Caco-2 (cell line): ENCODE data around the gene LRRN3. TPM values are rescaled to one million over a fixed set of nuclear protein-coding genes. Genes with fewer than 3 reads are reported as not detected.

Experiments
- BruUV-seq: library from RNA; stranded (reverse); fragments of 400-500 nt; replicated peaks from 2 replicates; lab custom pipeline; 2021; lab: Mats Ljungman, UMichigan
- CTCF ChIA-PET: fragments of 300-600 bp; sonication (Branson Sonifier 250); formaldehyde crosslinking; loops from one replicate; lab custom pipeline; 2022; ENCODE audit warnings: antibody characterized with exemption; lab: Charles Lee
- POLR2A ChIA-PET: fragments of 300-600 bp; sonication (Branson Sonifier 250); formaldehyde crosslinking; loops from one replicate; lab custom pipeline; 2022; ENCODE audit warnings: antibody characterized with exemption; lab: Charles Lee
- DNase-seq, 2 experiments: peaks; one replicate each; pipeline versions ENCODE4 v3.0.0 to v3.0.0-alpha.2; 2020 to 2022
- H3K27me3 ChIP-seq: replicated peaks from 2 replicates; pipeline ENCODE4 v1.6.0; 2011; ENCODE audit warnings: low read length; ENCODE audit not compliant: control insufficient read depth, insufficient read depth
- H3K36me3 ChIP-seq: 2 replicates; pipeline ENCODE4 v1.5.1; 2011; ENCODE audit warnings: low read length; ENCODE audit not compliant: control insufficient read depth, insufficient read depth
- H3K4me1 ChIP-seq: fragments of 250-450 bp; sonication (Bioruptor Pico); 2 replicates; pipeline ENCODE4 v1.5.1; 2020; ENCODE audit warnings: mild to moderate bottlenecking
- H3K4me3 ChIP-seq: 2 replicates; pipeline ENCODE4 v1.5.1; 2011; ENCODE audit warnings: low read depth, mild to moderate bottlenecking, control low read depth, low read length
- H3K9me3 ChIP-seq: fragments of 250-450 bp; sonication (Bioruptor Pico); 2 replicates; pipeline ENCODE4 v1.5.1; 2020; ENCODE audit warnings: mild to moderate bottlenecking, moderate library complexity
- H3K27ac Mint-ChIP-seq: one replicate; pipeline ENCODE4 v1.8.0; 2022; ENCODE audit warnings: mixed read lengths; ENCODE audit not compliant: unreplicated experiment
- H3K27me3 Mint-ChIP-seq: one replicate; pipeline ENCODE4 v1.8.0; 2022; ENCODE audit warnings: mixed read lengths; ENCODE audit not compliant: insufficient read depth, unreplicated experiment
- H3K36me3 Mint-ChIP-seq: one replicate; pipeline ENCODE4 v1.8.0; 2022; ENCODE audit warnings: mild to moderate bottlenecking, mixed read lengths; ENCODE audit not compliant: insufficient read depth, unreplicated experiment
- H3K4me1 Mint-ChIP-seq: one replicate; pipeline ENCODE4 v1.8.0; 2022; ENCODE audit warnings: low read depth, mixed read lengths; ENCODE audit not compliant: unreplicated experiment
- H3K4me3 Mint-ChIP-seq: one replicate; pipeline ENCODE4 v1.8.0; 2022; ENCODE audit warnings: mild to moderate bottlenecking, moderate library complexity, mixed read lengths; ENCODE audit not compliant: unreplicated experiment
- H3K9me3 Mint-ChIP-seq: one replicate; pipeline ENCODE4 v1.8.0; 2022; ENCODE audit warnings: mixed read lengths; ENCODE audit not compliant: unreplicated experiment
- intact Hi-C: fragments of 100-400 bp; cut with micrococcal nuclease; formaldehyde crosslinking; loops from one replicate; pipeline ENCODE4 v1.10.0; 2022; ENCODE audit not compliant: unreplicated experiment
- total RNA-seq: library from RNA; stranded (reverse); gene quantifications from 2 replicates; pipeline ENCODE4 v1.2.3, GENCODE V29; 2022
- TF ChIP-seq, protein P1 (sequence below), 2 experiments: fragments of 200-600 bp in 1 of 2; IDR thresholded peaks; 1 replicate in 1 of 2; 2 replicates in 1 of 2; pipeline versions ENCODE4 v1.5.1 to v1.8.0; 2011 to 2022; ENCODE audit warnings: antibody characterized with exemption in 1 of 2, control low read depth in 1 of 2, inconsistent platforms in 1 of 2, low read depth in 1 of 2, low read length in 1 of 2, mild to moderate bottlenecking in 1 of 2, moderate library complexity in 1 of 2; ENCODE audit not compliant: insufficient read depth in 1 of 2, severe bottlenecking in 1 of 2, unreplicated experiment in 1 of 2

LRRN3 gene
- total RNA-seq, 1 experiment from 2014 or later, result 0.68 TPM

DNA sequence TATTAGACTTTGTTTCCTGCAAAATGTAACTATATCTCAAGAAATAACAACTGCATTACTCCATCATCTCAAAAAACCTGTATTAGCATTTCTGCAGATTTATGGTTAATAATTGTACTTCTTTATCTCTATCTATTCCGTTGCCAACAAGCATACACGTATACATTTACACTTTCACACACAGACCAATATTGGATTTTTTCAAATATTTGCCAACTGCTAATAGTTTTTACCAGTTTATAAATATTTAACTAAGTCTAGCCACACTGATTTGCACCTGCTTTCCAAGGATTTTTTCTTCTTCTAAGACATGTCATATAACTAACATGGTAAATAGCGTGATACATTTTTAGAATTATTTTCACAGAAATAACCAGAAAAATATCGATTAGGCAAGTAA, 12.2 kb downstream of the LRRN3 start:
- no peak overlapping the region for H3K4me3 Mint-ChIP-seq
- no peaks in the 10 kb centered on the region for H3K27me3 ChIP-seq
- TF ChIP-seq, protein P1, sequence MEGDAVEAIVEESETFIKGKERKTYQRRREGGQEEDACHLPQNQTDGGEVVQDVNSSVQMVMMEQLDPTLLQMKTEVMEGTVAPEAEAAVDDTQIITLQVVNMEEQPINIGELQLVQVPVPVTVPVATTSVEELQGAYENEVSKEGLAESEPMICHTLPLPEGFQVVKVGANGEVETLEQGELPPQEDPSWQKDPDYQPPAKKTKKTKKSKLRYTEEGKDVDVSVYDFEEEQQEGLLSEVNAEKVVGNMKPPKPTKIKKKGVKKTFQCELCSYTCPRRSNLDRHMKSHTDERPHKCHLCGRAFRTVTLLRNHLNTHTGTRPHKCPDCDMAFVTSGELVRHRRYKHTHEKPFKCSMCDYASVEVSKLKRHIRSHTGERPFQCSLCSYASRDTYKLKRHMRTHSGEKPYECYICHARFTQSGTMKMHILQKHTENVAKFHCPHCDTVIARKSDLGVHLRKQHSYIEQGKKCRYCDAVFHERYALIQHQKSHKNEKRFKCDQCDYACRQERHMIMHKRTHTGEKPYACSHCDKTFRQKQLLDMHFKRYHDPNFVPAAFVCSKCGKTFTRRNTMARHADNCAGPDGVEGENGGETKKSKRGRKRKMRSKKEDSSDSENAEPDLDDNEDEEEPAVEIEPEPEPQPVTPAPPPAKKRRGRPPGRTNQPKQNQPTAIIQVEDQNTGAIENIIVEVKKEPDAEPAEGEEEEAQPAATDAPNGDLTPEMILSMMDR (IDR thresholded peaks at IDR 0.05; ENCODE audit: insufficient read depth in 1 of 2, low read depth in 1 of 2, low read length in 1 of 2, severe bottlenecking in 1 of 2, unreplicated experiment in 1 of 2), result no peak
- H3K4me1 Mint-ChIP-seq, result no peaks in the 10 kb centered on the region
- no peaks in the 10 kb centered on the region for H3K9me3 Mint-ChIP-seq
- H3K4me3 ChIP-seq, result no peak overlapping the region
- H3K9me3 ChIP-seq, result no peaks in the 10 kb centered on the region; the same call in 1 of the 2 replicates
- DNase-seq, result no peak
- no TSS peak for BruUV-seq
- ChIA-PET CTCF (no interaction called here), POLR2A (no interaction called here)
- intact Hi-C loops, result no loop called here
- H3K4me1 ChIP-seq, result no peaks in the 10 kb centered on the region
- H3K27ac Mint-ChIP-seq, result no peak overlapping the region
- no peaks in the 10 kb centered on the region for H3K36me3 Mint-ChIP-seq
- H3K36me3 ChIP-seq, result no peaks in the 10 kb centered on the region
- H3K27me3 Mint-ChIP-seq, result no peaks in the 10 kb centered on the region

DNA sequence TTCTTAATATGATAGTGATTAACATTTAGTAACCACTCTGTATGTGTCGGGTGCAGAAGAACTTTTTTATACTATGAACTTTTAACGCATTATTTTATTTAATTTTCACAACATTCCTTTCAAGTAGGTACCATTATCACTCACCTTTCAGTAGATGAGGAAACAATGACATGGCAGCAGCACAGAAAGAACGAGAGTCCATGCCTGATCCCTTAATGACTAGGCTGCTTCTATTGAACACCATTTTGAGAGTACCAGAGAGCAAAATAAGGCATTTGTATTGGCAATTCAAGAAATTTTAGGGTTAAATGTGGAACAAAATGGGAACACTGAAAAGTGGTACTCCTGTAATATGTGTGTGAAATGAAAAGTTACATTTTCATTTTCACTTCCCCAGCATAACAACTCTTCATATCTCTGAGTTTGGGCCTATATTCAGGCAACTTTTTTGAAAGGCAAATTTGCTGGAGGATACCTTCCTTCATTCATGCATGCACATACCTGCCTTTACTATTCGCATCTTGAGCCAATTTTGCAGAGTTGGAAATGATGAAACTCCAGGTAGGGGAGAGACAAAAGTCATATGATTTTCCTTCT, 12.8 kb downstream of the LRRN3 start:
- BruUV-seq, result no TSS peak
- intact Hi-C loops, result no loop called here
- ChIA-PET CTCF (no interaction called here), POLR2A (no interaction called here)
- no peaks in the 10 kb centered on the region for H3K36me3 Mint-ChIP-seq
- no peaks in the 10 kb centered on the region for H3K27me3 Mint-ChIP-seq
- no peak overlapping the region for H3K4me3 Mint-ChIP-seq
- Histone ChIP-seq H3K36me3 (no peaks in the 10 kb centered on the region), H3K4me1 (no peaks in the 10 kb centered on the region), H3K4me3 (no peak overlapping the region), H3K9me3 (no peaks in the 10 kb centered on the region; the same call in 1 of the 2 replicates), H3K27me3 (no peaks in the 10 kb centered on the region)
- H3K4me1 Mint-ChIP-seq, result no peaks in the 10 kb centered on the region
- no peak for DNase-seq
- no peaks in the 10 kb centered on the region for H3K9me3 Mint-ChIP-seq
- no peak overlapping the region for H3K27ac Mint-ChIP-seq
- TF ChIP-seq, protein P1 (IDR thresholded peaks at IDR 0.05; ENCODE audit: insufficient read depth in 1 of 2, low read depth in 1 of 2, low read length in 1 of 2, severe bottlenecking in 1 of 2, unreplicated experiment in 1 of 2), result no peak

DNA sequence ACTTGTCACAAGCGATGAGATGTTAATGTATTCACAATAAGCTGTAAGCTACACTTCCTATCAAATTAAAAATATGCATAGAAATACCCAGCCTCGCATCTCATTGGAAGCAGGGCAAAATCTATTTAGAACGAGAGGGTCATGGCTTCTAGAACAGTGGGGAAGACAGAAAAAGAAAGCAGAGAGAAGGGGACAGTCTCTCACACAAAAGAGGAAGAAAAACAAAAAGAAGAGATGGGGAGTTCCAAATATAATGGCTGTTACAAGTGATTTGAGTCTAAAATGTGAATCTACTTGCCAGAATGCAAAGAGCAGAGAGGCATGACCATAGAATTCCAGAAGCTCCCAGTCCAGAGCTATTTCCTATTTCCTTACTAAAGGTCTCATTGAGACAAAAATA, 13.8 kb downstream of the LRRN3 start:
- Mint-ChIP-seq H3K9me3 (no peaks in the 10 kb centered on the region), H3K36me3 (no peaks in the 10 kb centered on the region), H3K27ac (no peak overlapping the region), H3K4me3 (no peak overlapping the region), H3K27me3 (no peaks in the 10 kb centered on the region), H3K4me1 (no peaks in the 10 kb centered on the region)
- DNase-seq, result no peak
- Histone ChIP-seq H3K36me3 (no peaks in the 10 kb centered on the region), H3K9me3 (no peaks in the 10 kb centered on the region; the same call in 1 of the 2 replicates), H3K4me1 (no peaks in the 10 kb centered on the region), H3K4me3 (no peak overlapping the region), H3K27me3 (no peaks in the 10 kb centered on the region)
- CTCF ChIA-PET, result no interaction called here
- POLR2A ChIA-PET, result no interaction called here
- intact Hi-C loops, result no loop called here
- no TSS peak for BruUV-seq
- TF ChIP-seq, protein P1 (IDR thresholded peaks at IDR 0.05; ENCODE audit: insufficient read depth in 1 of 2, low read depth in 1 of 2, low read length in 1 of 2, severe bottlenecking in 1 of 2, unreplicated experiment in 1 of 2), result no peak
